Activated CD8-positive, alpha-beta memory T cell treated with anti-CD3 and anti-CD28 coated beads, Interleukin-2, amount 50 U/mL, for 1 hour (primary cell): ENCODE data around the gene LETM1.
"Not testable (repeated sequence)": the region's sequence is repeated elsewhere in the genome, so short reads cannot be mapped to it uniquely, and the experiment has no call there.

ENCODE experiments used
- DNase-seq: peaks from one replicate; pipeline ENCODE4 v3.0.0-alpha.2; 2020; ENCODE audit errors: extremely low read depth

LETM1 gene

GRCh38 chr4:1851575-1852410 lies 4.2 kb downstream of the LETM1 start:
- no peak for DNase-seq

- DNase-seq: no peak
These were observed 4.8 kb downstream of the LETM1 start for GRCh38 chr4:1851160-1851559.

GRCh38 chr4:1850276-1850675 lies 5.7 kb downstream of the LETM1 start:
- DNase-seq: no peak

GRCh38 chr4:1846580-1846979 lies 9.4 kb downstream of the LETM1 start:
- no peak for DNase-seq

- DNase-seq: not testable (repeated sequence)
These were observed 11.3 kb downstream of the LETM1 start for GRCh38 chr4:1844618-1845017.

- DNase-seq: no peak
These were observed 12.1 kb downstream of the LETM1 start for GRCh38 chr4:1843852-1844251.

- no peak for DNase-seq
These were observed 12.9 kb downstream of the LETM1 start for GRCh38 chr4:1842993-1843448.

- DNase-seq: no peak
These were observed 13.5 kb downstream of the LETM1 start for GRCh38 chr4:1842339-1842895.

- no peak for DNase-seq
These were observed 14.1 kb downstream of the LETM1 start for GRCh38 chr4:1841887-1842210.

GRCh38 chr4:1841201-1841886 lies 14.6 kb downstream of the LETM1 start:
- DNase-seq: no peak

- no peak for DNase-seq
These were observed 16.7 kb downstream of the LETM1 start for GRCh38 chr4:1839282-1839681.

- no peak for DNase-seq
These were observed 18.9 kb downstream of the LETM1 start for GRCh38 chr4:1837069-1837468.

GRCh38 chr4:1836650-1837049 lies 19.3 kb downstream of the LETM1 start:
- no peak for DNase-seq

- not testable (repeated sequence) for DNase-seq
These were observed 20.1 kb downstream of the LETM1 start for GRCh38 chr4:1835836-1836235.

- no peak for DNase-seq
These were observed 21.7 kb downstream of the LETM1 start for GRCh38 chr4:1834047-1834775.

GRCh38 chr4:1833307-1834046 lies 22.5 kb downstream of the LETM1 start:
- DNase-seq: no peak

GRCh38 chr4:1832690-1833089 lies 23.3 kb downstream of the LETM1 start:
- no peak for DNase-seq

- no peak for DNase-seq
These were observed 24.6 kb downstream of the LETM1 start for GRCh38 chr4:1831331-1831730.

GRCh38 chr4:1830642-1831228 lies 25.2 kb downstream of the LETM1 start:
- no peak for DNase-seq

GRCh38 chr4:1830234-1830633 lies 25.7 kb downstream of the LETM1 start:
- DNase-seq: no peak
